ENCODE data around the gene APEH. TPM values are rescaled to one million over a fixed set of nuclear protein-coding genes. Genes with fewer than 3 reads are reported as not detected.

Gene APEH
- total and polyA plus RNA-seq, 10 of the 15 experiments (the other 5 are each of a cell fraction or from before 2014, with no cell fraction given): 74.4 to 214 (median 131) TPM

- H3K4me3 ChIP-seq: no peak overlapping the region
- intact Hi-C loops (cut with micrococcal nuclease; ENCODE audit: unreplicated experiment): no loop called here
- ChIA-PET CTCF (no interaction called here), SMC1A (ENCODE audit: uncharacterized antibody, unreplicated experiment) (no interaction called here), RAD21 (ENCODE audit: unreplicated experiment) (no interaction called here), POLR2A (no interaction called here)
- H3K27me3 ChIP-seq (replicated peaks in 1 of 2; ENCODE audit: control insufficient read depth in 2 of 2, insufficient read depth in 2 of 2, low read length in 1 of 2): no peaks in the 10 kb centered on the region; a peak in 1 of 4 replicates
- H3K4me1 ChIP-seq (ENCODE audit: control insufficient read depth, insufficient read depth, low read length): no peaks in the 10 kb centered on the region
- no peak for DNase-seq (ENCODE audit: low read depth, low spot score)
- no TSS peak for BruUV-seq (replicated peaks)
- H3K9ac ChIP-seq (ENCODE audit: control insufficient read depth, insufficient read depth, low read length): no peak overlapping the region
- in situ Hi-C loops (cut with MboI): no loop called here
- no peak overlapping the region for H3K4me2 ChIP-seq (ENCODE audit: control insufficient read depth, insufficient read depth)
- H4K20me1 ChIP-seq (ENCODE audit: control insufficient read depth, insufficient read depth): no peaks in the 10 kb centered on the region
- no peak for TF ChIP-seq YY1 (IDR thresholded peaks at IDR 0.05; ENCODE audit: low read depth, low read length)
- no peak for TF ChIP-seq RAD21 (IDR thresholded peaks at IDR 0.05; ENCODE audit: insufficient read depth, low read depth, low read length)
- no peak for TF ChIP-seq BCL11A (IDR thresholded peaks at IDR 0.05; ENCODE audit: low read depth, low read length)
- TF ChIP-seq BRCA1 (IDR thresholded peaks at IDR 0.05; ENCODE audit: low read depth, low read length): no peak
- no peak for TF ChIP-seq SMAD1 (IDR thresholded peaks at IDR 0.05; ENCODE audit: low read depth, partially characterized antibody)
- TF ChIP-seq BACH1 (IDR thresholded peaks at IDR 0.05; ENCODE audit: borderline replicate concordance): no peak
- no peak for TF ChIP-seq CTCF (IDR thresholded peaks at IDR 0.05 in 2 of 3, conservative IDR thresholded peaks at IDR 0.05 in 1 of 3; ENCODE audit: control insufficient read depth in 2 of 3, extremely low read depth in 1 of 3, insufficient read depth in 1 of 3, low read depth in 3 of 3, low read length in 3 of 3)
- TF ChIP-seq SREBF2 (IDR thresholded peaks at IDR 0.05; ENCODE audit: low read length): no peak
- no peak for TF ChIP-seq EP300 (IDR thresholded peaks at IDR 0.05; ENCODE audit: borderline replicate concordance in 1 of 2, control insufficient read depth in 1 of 2, low read depth in 2 of 2, low read length in 2 of 2)
- no peak for TF ChIP-seq STAT3 (IDR thresholded peaks at IDR 0.05; ENCODE audit: low read depth, low read length)
- TF ChIP-seq ZNF274 (IDR thresholded peaks at IDR 0.05; ENCODE audit: insufficient read depth, insufficient read length): no peak
- TF ChIP-seq SMARCA5 (IDR thresholded peaks at IDR 0.05): no peak
- TF ChIP-seq RCOR1 (conservative IDR thresholded peaks at IDR 0.05; ENCODE audit: low read depth, low read length): no peak
- TF ChIP-seq FOS (IDR thresholded peaks at IDR 0.05; ENCODE audit: borderline replicate concordance, extremely low read depth, insufficient read length): no peak
- no peak for TF ChIP-seq NR2F1 (conservative IDR thresholded peaks at IDR 0.05)
- no peak for TF ChIP-seq NR2C2 (IDR thresholded peaks at IDR 0.05; ENCODE audit: borderline replicate concordance, control insufficient read depth, insufficient read length, low read depth)
- TF ChIP-seq CEBPB (IDR thresholded peaks at IDR 0.05; ENCODE audit: borderline replicate concordance in 1 of 2, low read depth in 2 of 2, low read length in 2 of 2): no peak
- no peak for TF ChIP-seq TCF12 (IDR thresholded peaks at IDR 0.05; ENCODE audit: low read depth, low read length)
- no peak for FAIRE-seq
- WGBS (ENCODE audit: insufficient coverage, insufficient replicate concordance, low lambda C conversion rate, missing lambda C conversion rate): 20% methylated on average over 2 of the region's 2 CpGs
- no peak for ATAC-seq
- no peak overlapping the region for H3K27ac ChIP-seq (ENCODE audit: control insufficient read depth, insufficient read depth)
- H2AFZ ChIP-seq (ENCODE audit: control insufficient read depth, low read depth, low read length): no peak overlapping the region
- no peaks in the 10 kb centered on the region; the same call in 2 of the 3 replicates for H3K9me3 ChIP-seq (replicated peaks; ENCODE audit: control insufficient read depth, insufficient read depth, low read length)
- H3K79me2 ChIP-seq (ENCODE audit: control insufficient read depth, insufficient read depth, low read length): no peaks in the 10 kb centered on the region
- H3K36me3 ChIP-seq (ENCODE audit: control insufficient read depth in 2 of 2, insufficient read depth in 2 of 2, low read length in 1 of 2): no peaks in the 10 kb centered on the region
Measured at GRCh38 chr3:49628249-49628648, 45.9 kb upstream of the APEH start.

Data from GM12878 (cell line).